Right atrium auricular region (tissue), 2 donors: ENCODE results near the gene NCOA3. TPM values are rescaled to one million over a fixed set of nuclear protein-coding genes. Genes with fewer than 3 reads are reported as not detected.

ENCODE experiments used
- DNase-seq: peaks from one replicate; pipeline ENCODE4 v3.0.0-alpha.2; 2019; ENCODE audit warnings: low spot score
- H3K27ac ChIP-seq, 2 donors: fragments of 200-600 bp; sonication (generic); 1 replicate in 1 of 2; 2 replicates in 1 of 2; pipeline ENCODE4 v1.5.1; 2016 to 2019
- H3K27me3 ChIP-seq, 2 donors: fragments of 200-600 bp; sonication (generic); one replicate each; pipeline versions ENCODE4 v1.5.1 to v1.6.0; 2017 to 2019
- H3K36me3 ChIP-seq: fragments of 200-600 bp; sonication (generic); one replicate; pipeline ENCODE4 v1.5.1; 2016
- H3K4me1 ChIP-seq, 2 donors: fragments of 200-600 bp; sonication (generic); one replicate each; pipeline versions ENCODE4 v1.5.1 to v1.6.0; 2017 to 2019
- H3K4me3 ChIP-seq, 2 donors: fragments of 200-600 bp; sonication (generic); 1 replicate in 1 of 2; 2 replicates in 1 of 2; pipeline ENCODE4 v1.5.1; 2017 to 2019; ENCODE audit warnings: mild to moderate bottlenecking in 1 of 2, moderate library complexity in 1 of 2
- H3K9me3 ChIP-seq, 2 donors: fragments of 200-600 bp; sonication (generic); one replicate each; pipeline ENCODE4 v1.5.1; 2019
- total RNA-seq, 2 donors: library from RNA; depleted of rRNA; stranded (reverse); fragments of >200 nt; gene quantifications; one replicate each; pipeline ENCODE4 v1.1.0, GENCODE V29; 2016
- TF ChIP-seq, protein P1 (sequence below), 2 donors: fragments of 200-600 bp; sonication (generic); IDR thresholded peaks; one replicate each; pipeline ENCODE4 v1.5.1; 2019; ENCODE audit warnings: antibody characterized with exemption in 2 of 2

Gene NCOA3
- total RNA-seq, 2 donors from 2014 or later, result 24.1 to 27.4 TPM

DNA sequence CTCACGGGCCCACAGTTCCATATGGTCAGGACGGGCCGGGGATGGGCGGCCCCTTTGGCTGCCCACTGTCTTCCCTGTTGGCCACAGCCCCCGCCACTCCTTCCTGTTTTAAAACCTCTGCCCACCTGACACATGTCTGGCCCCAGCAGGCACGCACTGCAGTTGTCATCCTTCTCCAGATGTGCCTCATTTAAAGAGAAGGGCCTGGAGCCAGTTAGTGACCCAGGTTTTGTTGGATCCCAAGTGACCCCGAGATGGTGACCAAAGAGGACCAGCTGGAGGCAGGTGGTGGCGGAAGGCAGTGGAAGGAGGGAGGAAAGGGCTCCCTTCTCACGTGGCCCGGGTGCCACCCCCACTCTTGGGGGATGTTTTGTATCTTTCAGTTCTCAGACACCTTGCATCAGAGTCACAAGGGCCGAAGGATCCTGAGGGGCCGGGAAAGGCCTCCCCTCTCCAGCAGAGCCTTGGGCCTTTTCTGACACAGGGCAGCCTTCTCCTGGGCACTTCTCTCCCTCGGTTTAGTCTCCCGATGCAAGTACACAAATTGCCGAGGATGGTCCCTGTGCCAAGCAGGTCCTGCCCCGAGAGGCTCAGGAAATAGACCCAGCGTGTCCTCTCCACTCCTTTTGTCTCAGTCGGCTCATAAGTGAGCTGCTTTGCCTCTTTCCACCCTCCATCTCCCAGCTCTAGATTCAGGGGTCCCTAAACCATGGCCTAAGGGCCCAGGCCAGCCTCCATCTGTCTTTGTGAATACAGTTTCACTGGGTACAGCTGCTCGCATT is 166.0 kb downstream of the NCOA3 start:
- H3K27ac ChIP-seq, result no peak overlapping the region
- DNase-seq, result no peak
- no peak overlapping the region for H3K4me3 ChIP-seq
- no peaks in the 10 kb centered on the region for H3K36me3 ChIP-seq
- H3K27me3 ChIP-seq, result no peaks in the 10 kb centered on the region
- no peaks in the 10 kb centered on the region for H3K9me3 ChIP-seq
- peaks cover 0 to 4% of the 10 kb centered on the region in 2 donors for H3K4me1 ChIP-seq
- TF ChIP-seq, protein P1, sequence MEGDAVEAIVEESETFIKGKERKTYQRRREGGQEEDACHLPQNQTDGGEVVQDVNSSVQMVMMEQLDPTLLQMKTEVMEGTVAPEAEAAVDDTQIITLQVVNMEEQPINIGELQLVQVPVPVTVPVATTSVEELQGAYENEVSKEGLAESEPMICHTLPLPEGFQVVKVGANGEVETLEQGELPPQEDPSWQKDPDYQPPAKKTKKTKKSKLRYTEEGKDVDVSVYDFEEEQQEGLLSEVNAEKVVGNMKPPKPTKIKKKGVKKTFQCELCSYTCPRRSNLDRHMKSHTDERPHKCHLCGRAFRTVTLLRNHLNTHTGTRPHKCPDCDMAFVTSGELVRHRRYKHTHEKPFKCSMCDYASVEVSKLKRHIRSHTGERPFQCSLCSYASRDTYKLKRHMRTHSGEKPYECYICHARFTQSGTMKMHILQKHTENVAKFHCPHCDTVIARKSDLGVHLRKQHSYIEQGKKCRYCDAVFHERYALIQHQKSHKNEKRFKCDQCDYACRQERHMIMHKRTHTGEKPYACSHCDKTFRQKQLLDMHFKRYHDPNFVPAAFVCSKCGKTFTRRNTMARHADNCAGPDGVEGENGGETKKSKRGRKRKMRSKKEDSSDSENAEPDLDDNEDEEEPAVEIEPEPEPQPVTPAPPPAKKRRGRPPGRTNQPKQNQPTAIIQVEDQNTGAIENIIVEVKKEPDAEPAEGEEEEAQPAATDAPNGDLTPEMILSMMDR (IDR thresholded peaks at IDR 0.05), result no peak

DNA sequence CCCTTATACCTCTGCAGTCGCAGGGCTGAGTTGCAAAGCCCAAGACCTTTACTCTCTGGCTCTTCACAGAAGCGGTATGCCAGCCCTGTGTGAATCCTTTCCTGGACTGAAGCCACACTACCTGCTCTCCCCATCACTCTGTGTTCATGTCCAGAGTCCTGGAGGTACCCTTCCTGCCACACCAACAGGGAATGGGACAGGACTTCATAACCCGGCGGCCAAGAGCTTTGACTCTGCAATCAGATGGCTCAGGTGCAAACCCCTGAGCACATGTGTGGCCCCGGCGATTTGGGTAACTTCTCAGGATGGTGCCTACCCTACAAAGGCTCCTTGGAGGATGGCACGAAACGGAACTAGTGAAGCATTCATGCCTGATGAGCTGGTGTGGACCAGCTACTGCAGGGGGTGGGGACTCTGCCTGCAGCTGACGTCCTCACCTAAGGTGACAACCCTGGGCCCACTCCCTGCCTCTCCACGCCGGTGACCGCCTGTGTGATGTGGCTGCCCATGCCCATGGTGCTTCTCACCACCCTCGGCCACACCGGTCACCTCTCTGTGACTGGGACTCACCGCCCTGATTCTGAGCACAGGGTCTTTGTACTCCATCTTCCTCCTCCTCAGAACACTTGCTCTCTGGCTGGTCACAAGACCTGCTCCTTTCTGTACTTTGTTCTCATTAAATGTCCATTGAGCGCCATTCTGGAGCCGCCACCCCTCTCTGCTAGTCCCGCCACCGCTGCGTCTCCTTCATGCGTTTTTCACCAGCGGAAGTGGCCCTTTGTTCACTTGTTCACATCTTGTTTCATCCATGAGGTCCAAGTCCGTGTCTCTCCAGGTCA is 166.8 kb downstream of the NCOA3 start:
- no peaks in the 10 kb centered on the region for H3K36me3 ChIP-seq
- DNase-seq, result no peak

GRCh38 chr20:47669152-47669425 is 167.4 kb downstream of the NCOA3 start:
- Histone ChIP-seq H3K4me1 (peaks cover 0 to under 1% of the 10 kb centered on the region in 2 donors), H3K27ac (no peak overlapping the region), H3K36me3 (no peaks in the 10 kb centered on the region), H3K4me3 (no peak overlapping the region), H3K27me3 (no peaks in the 10 kb centered on the region), H3K9me3 (no peaks in the 10 kb centered on the region)
- no peak for DNase-seq
- TF ChIP-seq, protein P1 (IDR thresholded peaks at IDR 0.05), result no peak

More for the DNA sequence above, 166.8 kb downstream of the NCOA3 start:
- Histone ChIP-seq H3K4me1 (peaks cover 0 to 4% of the 10 kb centered on the region in 2 donors), H3K4me3 (no peak overlapping the region), H3K9me3 (no peaks in the 10 kb centered on the region), H3K27ac (no peak overlapping the region), H3K27me3 (no peaks in the 10 kb centered on the region)
- TF ChIP-seq, protein P1 (IDR thresholded peaks at IDR 0.05), result no peak

DNA sequence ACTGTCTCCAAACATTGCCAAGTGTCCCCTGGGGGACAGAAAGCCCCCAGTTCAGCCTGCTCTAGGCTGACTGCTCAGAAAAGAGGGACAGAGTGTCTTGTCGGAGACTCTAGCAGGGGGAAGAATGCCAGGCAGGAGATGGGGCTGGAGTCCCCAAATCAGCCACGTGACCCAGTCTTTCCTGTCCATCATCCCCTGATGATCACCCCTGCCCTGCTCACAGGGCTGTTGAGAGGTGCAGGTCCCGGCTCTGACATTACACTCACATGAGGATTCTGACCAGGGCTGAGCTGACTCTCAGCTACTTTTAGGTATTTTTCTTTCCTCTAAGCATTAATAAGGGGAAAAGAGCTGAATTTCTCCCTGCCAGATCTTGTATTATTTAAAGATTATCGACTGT is 167.8 kb downstream of the NCOA3 start:
- TF ChIP-seq, protein P1 (IDR thresholded peaks at IDR 0.05), result no peak
- H3K27me3 ChIP-seq, result no peaks in the 10 kb centered on the region
- no peaks in the 10 kb centered on the region for H3K9me3 ChIP-seq
- no peak for DNase-seq
- no peak overlapping the region for H3K4me3 ChIP-seq
- no peak overlapping the region for H3K27ac ChIP-seq
- no peaks in the 10 kb centered on the region for H3K36me3 ChIP-seq
- H3K4me1 ChIP-seq, result no peaks in the 10 kb centered on the region

GRCh38 chr20:47669927-47670890 is 168.5 kb downstream of the NCOA3 start:
- no peak for DNase-seq
- H3K36me3 ChIP-seq, result no peaks in the 10 kb centered on the region
- H3K27me3 ChIP-seq, result no peaks in the 10 kb centered on the region
- no peaks in the 10 kb centered on the region for H3K9me3 ChIP-seq
- H3K27ac ChIP-seq, result no peak overlapping the region
- H3K4me3 ChIP-seq, result no peak overlapping the region
- TF ChIP-seq, protein P1 (IDR thresholded peaks at IDR 0.05), result no peak
- H3K4me1 ChIP-seq, result no peaks in the 10 kb centered on the region
